ENCODE results near the gene ERICH2. TPM values are rescaled to one million over a fixed set of nuclear protein-coding genes. Genes with fewer than 3 reads are reported as not detected.
"Not testable (repeated sequence)": the region's sequence is repeated elsewhere in the genome, so short reads cannot be mapped to it uniquely, and the experiment has no call there.

ERICH2 gene
- total and polyA plus RNA-seq, 7 donors = not detected

DNA sequence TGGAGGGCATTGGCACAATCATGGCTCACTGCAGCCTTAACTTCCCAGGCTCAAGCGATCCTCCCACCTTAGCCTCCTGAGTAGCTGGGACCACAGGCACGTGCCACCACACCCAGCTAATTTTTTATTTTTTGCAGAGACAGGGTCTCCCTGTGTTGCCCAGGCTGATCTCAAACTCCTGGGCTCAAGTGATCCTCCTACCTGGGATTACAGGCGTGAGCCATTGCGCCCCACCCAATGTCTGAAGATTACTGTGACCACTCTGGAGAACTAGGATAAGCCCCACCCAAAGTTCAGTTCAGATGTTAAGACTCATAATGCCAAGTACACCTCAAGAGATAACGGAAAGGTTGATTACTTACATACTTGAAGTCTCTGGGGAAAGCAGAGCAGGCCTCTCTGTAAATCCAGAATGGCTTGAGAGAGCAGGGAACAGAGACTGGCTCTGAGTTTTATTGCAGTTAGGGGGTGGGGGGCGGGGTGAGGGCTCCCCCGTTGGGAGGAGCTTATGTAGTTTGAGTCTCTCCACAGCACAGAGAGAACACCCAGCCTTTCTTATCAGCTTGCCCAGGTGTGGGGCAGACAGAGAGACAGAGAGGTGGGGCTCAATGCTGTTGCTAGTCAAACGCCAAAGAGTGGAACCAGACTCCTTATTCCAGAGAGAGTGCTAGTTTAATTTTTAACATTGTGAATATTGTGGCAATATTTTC, 26.5 kb upstream of the ERICH2 start:
- H3K27me3 ChIP-seq = no peaks in the 10 kb centered on the region
- H3K36me3 ChIP-seq = no peaks in the 10 kb centered on the region
- intact Hi-C loops (cut with DNase I) = no loop called here
- H3K4me1 ChIP-seq = no peaks in the 10 kb centered on the region
- H3K4me3 ChIP-seq = no peak overlapping the region
- H3K27ac ChIP-seq = no peak overlapping the region
- no peak for TF ChIP-seq EP300 (IDR thresholded peaks at IDR 0.05)
- TF ChIP-seq, protein P1, sequence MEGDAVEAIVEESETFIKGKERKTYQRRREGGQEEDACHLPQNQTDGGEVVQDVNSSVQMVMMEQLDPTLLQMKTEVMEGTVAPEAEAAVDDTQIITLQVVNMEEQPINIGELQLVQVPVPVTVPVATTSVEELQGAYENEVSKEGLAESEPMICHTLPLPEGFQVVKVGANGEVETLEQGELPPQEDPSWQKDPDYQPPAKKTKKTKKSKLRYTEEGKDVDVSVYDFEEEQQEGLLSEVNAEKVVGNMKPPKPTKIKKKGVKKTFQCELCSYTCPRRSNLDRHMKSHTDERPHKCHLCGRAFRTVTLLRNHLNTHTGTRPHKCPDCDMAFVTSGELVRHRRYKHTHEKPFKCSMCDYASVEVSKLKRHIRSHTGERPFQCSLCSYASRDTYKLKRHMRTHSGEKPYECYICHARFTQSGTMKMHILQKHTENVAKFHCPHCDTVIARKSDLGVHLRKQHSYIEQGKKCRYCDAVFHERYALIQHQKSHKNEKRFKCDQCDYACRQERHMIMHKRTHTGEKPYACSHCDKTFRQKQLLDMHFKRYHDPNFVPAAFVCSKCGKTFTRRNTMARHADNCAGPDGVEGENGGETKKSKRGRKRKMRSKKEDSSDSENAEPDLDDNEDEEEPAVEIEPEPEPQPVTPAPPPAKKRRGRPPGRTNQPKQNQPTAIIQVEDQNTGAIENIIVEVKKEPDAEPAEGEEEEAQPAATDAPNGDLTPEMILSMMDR (IDR thresholded peaks at IDR 0.05) = no peak
- TF ChIP-seq POLR2A (IDR thresholded peaks at IDR 0.05) = no peak
- TF ChIP-seq POLR2AphosphoS5 (IDR thresholded peaks at IDR 0.05) = no peak
- H3K9me3 ChIP-seq = no peaks in the 10 kb centered on the region
- no peak for DNase-seq
- WGBS, 2 donors = 32 to 63% methylated on average over 8 of the region's 8 CpGs

DNA sequence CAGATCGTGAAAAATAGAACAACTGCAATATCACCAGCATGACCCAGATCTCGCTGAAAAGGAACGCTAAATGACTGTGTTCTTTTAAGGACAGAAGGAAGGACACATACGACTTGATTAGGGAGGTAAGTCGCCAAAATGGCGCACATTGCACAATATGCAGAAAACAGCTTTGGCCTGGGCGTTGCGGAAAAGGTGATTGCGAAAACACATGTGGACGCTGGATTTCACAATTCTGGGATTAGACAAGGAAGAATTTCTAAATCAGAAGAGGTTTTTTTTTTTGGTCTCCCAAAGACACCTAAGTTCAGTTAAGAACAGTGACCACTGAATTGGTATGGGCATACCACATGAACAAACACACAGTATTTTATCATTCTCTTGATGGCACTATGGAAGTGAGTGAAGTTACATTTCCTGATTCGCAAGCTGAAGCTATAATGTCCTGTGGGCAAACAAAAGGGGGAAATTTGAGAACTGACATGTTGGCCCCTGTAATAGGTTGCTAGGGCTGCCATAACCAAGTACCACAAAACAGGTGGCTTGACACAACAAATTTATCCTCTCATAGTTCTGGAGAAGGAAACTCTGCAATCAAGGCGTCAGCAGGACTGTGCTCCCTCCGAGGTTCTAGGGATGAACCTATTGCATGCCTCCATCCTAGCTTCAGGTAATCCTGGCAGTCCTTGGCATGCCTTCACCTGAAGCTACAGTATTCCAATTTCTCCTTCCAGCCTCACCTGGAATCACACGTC, 25.8 kb upstream of the ERICH2 start:
- TF ChIP-seq POLR2A (IDR thresholded peaks at IDR 0.05) (no peak), POLR2AphosphoS5 (IDR thresholded peaks at IDR 0.05) (no peak), EP300 (IDR thresholded peaks at IDR 0.05) (no peak)
- TF ChIP-seq, protein P1 (IDR thresholded peaks at IDR 0.05) = no peak
- no peaks in the 10 kb centered on the region for H3K9me3 ChIP-seq
- H3K36me3 ChIP-seq = no peaks in the 10 kb centered on the region
- no peak overlapping the region for H3K27ac ChIP-seq
- intact Hi-C loops (cut with DNase I) = no loop called here
- 81 to 90% methylated on average over 14 of the region's 14 CpGs for WGBS, 2 donors
- no peaks in the 10 kb centered on the region for H3K27me3 ChIP-seq
- H3K4me1 ChIP-seq = no peaks in the 10 kb centered on the region
- DNase-seq = no peak
- H3K4me3 ChIP-seq = no peak overlapping the region

DNA sequence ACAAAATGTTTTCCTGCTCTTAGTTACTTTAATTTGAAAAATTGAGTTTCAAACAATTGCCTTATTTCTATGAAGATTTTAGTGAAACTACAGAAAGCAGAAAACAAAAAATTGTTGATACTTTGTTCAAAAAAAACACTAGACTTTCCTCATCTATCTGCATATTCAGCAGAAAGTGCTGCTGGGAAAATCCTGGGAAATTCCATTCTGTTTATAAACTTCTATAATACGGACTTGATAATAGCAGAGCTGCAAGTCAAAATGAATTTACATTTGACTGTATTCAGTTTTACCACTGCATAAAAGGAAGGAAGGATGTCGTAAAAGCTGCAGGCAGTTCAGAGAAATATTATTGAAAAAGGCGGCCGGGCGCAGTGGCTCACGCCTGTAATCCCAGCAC, 24.9 kb upstream of the ERICH2 start:
- Histone ChIP-seq H3K4me1 (no peaks in the 10 kb centered on the region), H3K4me3 (no peak overlapping the region), H3K27ac (no peak overlapping the region), H3K9me3 (no peaks in the 10 kb centered on the region), H3K27me3 (no peaks in the 10 kb centered on the region), H3K36me3 (no peaks in the 10 kb centered on the region)
- DNase-seq = no peak
- intact Hi-C loops (cut with DNase I) = no loop called here
- WGBS, 2 donors = 48 to 70% methylated on average over 6 of the region's 6 CpGs
- TF ChIP-seq POLR2A (IDR thresholded peaks at IDR 0.05) = no peak
- TF ChIP-seq, protein P1 (IDR thresholded peaks at IDR 0.05) = no peak
- no peak for TF ChIP-seq POLR2AphosphoS5 (IDR thresholded peaks at IDR 0.05)
- TF ChIP-seq EP300 (IDR thresholded peaks at IDR 0.05) = no peak

DNA sequence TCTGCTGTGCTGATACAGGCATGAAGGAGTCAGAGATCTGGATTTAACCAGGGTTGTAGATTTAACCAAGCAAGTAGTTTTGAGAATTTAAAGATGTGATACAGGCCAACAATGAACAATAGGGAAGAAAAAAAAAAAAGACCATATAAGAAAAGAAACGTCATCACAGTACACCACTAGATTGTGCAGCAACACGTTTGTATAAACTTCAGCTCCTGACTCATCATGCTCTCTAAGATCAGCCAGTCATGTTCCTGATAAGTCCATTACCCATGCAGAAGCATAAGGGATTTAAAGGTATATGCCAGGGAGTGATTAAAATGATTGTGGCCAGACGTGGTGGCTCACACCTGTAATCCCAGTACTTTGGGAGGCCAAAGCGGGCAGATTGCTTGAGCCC, 22.3 kb upstream of the ERICH2 start:
- intact Hi-C loops (cut with DNase I) = no loop called here
- TF ChIP-seq EP300 (IDR thresholded peaks at IDR 0.05) (no peak), POLR2AphosphoS5 (IDR thresholded peaks at IDR 0.05) (no peak), POLR2A (IDR thresholded peaks at IDR 0.05) (no peak)
- TF ChIP-seq, protein P1 (IDR thresholded peaks at IDR 0.05) = no peak
- Histone ChIP-seq H3K9me3 (no peaks in the 10 kb centered on the region), H3K4me1 (no peaks in the 10 kb centered on the region), H3K27ac (no peak overlapping the region), H3K27me3 (no peaks in the 10 kb centered on the region), H3K36me3 (no peaks in the 10 kb centered on the region), H3K4me3 (no peak overlapping the region)
- no peak for DNase-seq
- 44 to 67% methylated on average over 4 of the region's 4 CpGs for WGBS, 2 donors

DNA sequence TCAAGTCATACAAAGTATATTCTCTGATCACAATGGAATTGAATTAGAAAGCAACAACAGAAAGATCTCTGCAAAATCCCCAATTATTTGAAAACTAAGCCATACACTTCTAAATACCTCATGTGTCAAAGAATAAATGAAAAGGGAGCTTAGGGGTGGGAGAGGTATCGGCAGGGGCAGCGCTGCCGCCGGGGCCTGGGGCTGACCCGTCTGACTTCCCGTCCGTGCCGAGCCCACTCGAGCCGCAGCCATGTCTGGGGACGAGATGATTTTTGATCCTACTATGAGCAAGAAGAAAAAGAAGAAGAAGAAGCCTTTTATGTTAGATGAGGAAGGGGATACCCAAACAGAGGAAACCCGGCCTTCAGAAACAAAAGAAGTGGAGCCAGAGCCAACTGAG, 18.6 kb upstream of the ERICH2 start:
- H3K27me3 ChIP-seq; intact Hi-C loops (cut with DNase I); H3K4me1 ChIP-seq; H3K4me3 ChIP-seq; H3K27ac ChIP-seq; DNase-seq; H3K9me3 ChIP-seq; H3K36me3 ChIP-seq: not testable (repeated sequence)
- 96% methylated on average over 12 of the region's 12 CpGs for WGBS, 2 donors

All from sigmoid colon (tissue), 7 donors.